T-helper 2 cell treated with Interferon-gamma antibody and Interleukin-4, amounts not matched to agents 100 ng/mL and 5 ng/mL, for 36 hours (primary cell): ENCODE results near the gene PTGFRN. TPM values are rescaled to one million over a fixed set of nuclear protein-coding genes. Genes with fewer than 3 reads are reported as not detected.
"Not testable (repeated sequence)": the region's sequence is repeated elsewhere in the genome, so short reads cannot be mapped to it uniquely, and the experiment has no call there.

Experiments
- intact Hi-C: fragments of 100-400 bp; cut with micrococcal nuclease; formaldehyde crosslinking; loops from one replicate; pipeline ENCODE4 v1.15.1; 2023
- total RNA-seq: library from RNA; stranded (reverse); gene quantifications from 2 replicates; pipeline ENCODE4 v1.2.3, GENCODE V29; 2022

Gene PTGFRN
- total RNA-seq, 1 donor from 2014 or later, result 4.3 TPM

GRCh38 chr1:116962987-116963639 is 53.4 kb downstream of the PTGFRN start:
- intact Hi-C loops, result no loop called here

- intact Hi-C loops, result no loop called here
Observed at GRCh38 chr1:116966791-116967190, 57.1 kb downstream of the PTGFRN start.

GRCh38 chr1:116968724-116969123 is 59.0 kb downstream of the PTGFRN start:
- intact Hi-C loops, result no loop called here

- intact Hi-C loops, result no loop called here
Observed at GRCh38 chr1:116971258-116971860, 61.6 kb downstream of the PTGFRN start.

- intact Hi-C loops, result no loop called here
Observed at GRCh38 chr1:116971965-116972673, 62.4 kb downstream of the PTGFRN start.

- intact Hi-C loops, result no loop called here
Observed at GRCh38 chr1:116972674-116973030, 62.9 kb downstream of the PTGFRN start.

GRCh38 chr1:116980309-116980708 is 70.6 kb downstream of the PTGFRN start:
- intact Hi-C loops, result not testable (repeated sequence)

- intact Hi-C loops, result no loop called here
Observed at GRCh38 chr1:116981521-116982037, 71.9 kb downstream of the PTGFRN start.

GRCh38 chr1:116982319-116983004 is 72.7 kb downstream of the PTGFRN start:
- intact Hi-C loops, result no loop called here

- intact Hi-C loops, result no loop called here
Observed at GRCh38 chr1:116983112-116983511, 73.4 kb downstream of the PTGFRN start.

GRCh38 chr1:116983678-116984077 is 74.0 kb downstream of the PTGFRN start:
- intact Hi-C loops, result no loop called here

- intact Hi-C loops, result loop anchor here (5.0 kb wide), 2 partner anchors 68 to 247 kb away; no protein-coding TSS in a partner anchor
Observed at GRCh38 chr1:116984406-116985160, 74.9 kb downstream of the PTGFRN start.

GRCh38 chr1:116986421-116987255 is 76.9 kb downstream of the PTGFRN start:
- intact Hi-C loops, result loop anchor here (5.0 kb wide), 2 partner anchors 66 to 249 kb away; no protein-coding TSS in a partner anchor

GRCh38 chr1:116987256-116987555 is 77.5 kb downstream of the PTGFRN start:
- intact Hi-C loops, result loop anchor here (5.0 kb wide), 2 partner anchors 65 to 250 kb away; no protein-coding TSS in a partner anchor

- intact Hi-C loops, result loop anchor here (5.0 kb wide), 2 partner anchors 64 to 251 kb away; no protein-coding TSS in a partner anchor
Observed at GRCh38 chr1:116988248-116988647, 78.5 kb downstream of the PTGFRN start.

GRCh38 chr1:116988908-116989307 is 79.2 kb downstream of the PTGFRN start:
- intact Hi-C loops, result loop anchor here (5.0 kb wide), 2 partner anchors 63 to 252 kb away; no protein-coding TSS in a partner anchor

GRCh38 chr1:116989835-116990234 is 80.1 kb downstream of the PTGFRN start:
- intact Hi-C loops, result loop anchor here (5.0 kb wide), 2 partner anchors 62 to 253 kb away; no protein-coding TSS in a partner anchor

- intact Hi-C loops, result no loop called here
Observed at GRCh38 chr1:116990612-116991151, 81.0 kb downstream of the PTGFRN start.

- intact Hi-C loops, result no loop called here
Observed at GRCh38 chr1:116991171-116991845, 81.6 kb downstream of the PTGFRN start.
